ENCODE measurements around the gene INCENP.

Gene INCENP

DNA sequence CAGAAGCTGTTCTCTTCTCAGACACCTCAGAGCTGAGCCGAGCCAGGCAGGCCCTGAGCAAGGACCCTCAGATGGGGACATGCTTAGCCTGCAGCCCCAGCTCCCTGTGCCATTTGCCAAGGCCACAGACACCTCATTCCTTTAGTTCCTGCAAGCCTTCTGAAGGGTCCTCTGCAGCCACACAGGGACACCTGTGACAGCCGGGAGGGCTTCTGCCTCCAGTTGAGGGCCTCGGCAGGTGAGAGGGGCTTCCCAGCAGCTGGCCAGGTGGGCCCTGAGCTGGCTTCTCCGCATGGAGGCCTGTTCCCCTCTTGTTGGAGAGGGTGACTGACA, 18.2 kb downstream of the INCENP start:
- TF ChIP-seq GATA2 (IDR thresholded peaks at IDR 0.05; ENCODE audit: low read depth, low read length): no peak
- TF ChIP-seq GATA3 (IDR thresholded peaks at IDR 0.05; ENCODE audit: low read depth, low read length): no peak

- TF ChIP-seq GATA3 (IDR thresholded peaks at IDR 0.05; ENCODE audit: low read depth, low read length) (no peak), GATA2 (IDR thresholded peaks at IDR 0.05; ENCODE audit: low read depth, low read length) (no peak)
These were observed 19.1 kb downstream of the INCENP start for GRCh38 chr11:62142921-62143320.

- no peak for TF ChIP-seq GATA2 (IDR thresholded peaks at IDR 0.05; ENCODE audit: low read depth, low read length)
- no peak for TF ChIP-seq GATA3 (IDR thresholded peaks at IDR 0.05; ENCODE audit: low read depth, low read length)
These were observed 19.9 kb downstream of the INCENP start for GRCh38 chr11:62143727-62144126.

- TF ChIP-seq GATA3 (IDR thresholded peaks at IDR 0.05; ENCODE audit: low read depth, low read length) (no peak), GATA2 (IDR thresholded peaks at IDR 0.05; ENCODE audit: low read depth, low read length) (no peak)
These were observed 20.9 kb downstream of the INCENP start for GRCh38 chr11:62144641-62145255.

DNA sequence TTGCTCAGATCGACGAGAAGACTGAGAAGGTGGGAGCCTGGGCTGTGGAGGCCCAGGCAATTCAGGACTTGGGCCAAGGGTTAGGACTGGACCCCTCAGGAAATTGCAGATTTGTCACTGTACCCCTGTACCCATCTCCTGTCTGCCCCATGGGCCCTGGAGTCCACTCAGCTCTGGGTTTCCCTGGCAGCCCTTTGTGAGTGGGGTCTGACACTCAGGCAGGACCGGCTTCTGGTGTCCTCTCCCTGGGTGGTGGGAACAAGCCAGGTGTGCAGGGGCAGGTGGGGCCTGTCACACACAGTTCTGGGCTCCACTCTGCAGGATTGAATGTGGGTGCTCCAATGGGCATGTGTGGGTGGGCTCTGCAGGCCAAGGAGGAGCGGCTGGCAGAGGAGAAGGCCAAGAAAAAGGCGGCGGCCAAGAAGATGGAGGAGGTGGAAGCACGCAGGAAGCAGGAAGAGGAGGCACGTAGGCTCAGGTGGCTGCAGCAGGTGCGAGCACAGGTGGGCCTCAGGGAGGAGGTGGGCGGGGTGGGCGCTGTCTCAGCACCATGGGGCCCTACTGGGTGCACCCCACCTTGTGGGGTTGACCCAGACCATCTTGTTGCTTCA, 21.6 kb downstream of the INCENP start:
- TF ChIP-seq GATA2 (IDR thresholded peaks at IDR 0.05; ENCODE audit: low read depth, low read length) (no peak), GATA3 (IDR thresholded peaks at IDR 0.05; ENCODE audit: low read depth, low read length) (no peak)

DNA sequence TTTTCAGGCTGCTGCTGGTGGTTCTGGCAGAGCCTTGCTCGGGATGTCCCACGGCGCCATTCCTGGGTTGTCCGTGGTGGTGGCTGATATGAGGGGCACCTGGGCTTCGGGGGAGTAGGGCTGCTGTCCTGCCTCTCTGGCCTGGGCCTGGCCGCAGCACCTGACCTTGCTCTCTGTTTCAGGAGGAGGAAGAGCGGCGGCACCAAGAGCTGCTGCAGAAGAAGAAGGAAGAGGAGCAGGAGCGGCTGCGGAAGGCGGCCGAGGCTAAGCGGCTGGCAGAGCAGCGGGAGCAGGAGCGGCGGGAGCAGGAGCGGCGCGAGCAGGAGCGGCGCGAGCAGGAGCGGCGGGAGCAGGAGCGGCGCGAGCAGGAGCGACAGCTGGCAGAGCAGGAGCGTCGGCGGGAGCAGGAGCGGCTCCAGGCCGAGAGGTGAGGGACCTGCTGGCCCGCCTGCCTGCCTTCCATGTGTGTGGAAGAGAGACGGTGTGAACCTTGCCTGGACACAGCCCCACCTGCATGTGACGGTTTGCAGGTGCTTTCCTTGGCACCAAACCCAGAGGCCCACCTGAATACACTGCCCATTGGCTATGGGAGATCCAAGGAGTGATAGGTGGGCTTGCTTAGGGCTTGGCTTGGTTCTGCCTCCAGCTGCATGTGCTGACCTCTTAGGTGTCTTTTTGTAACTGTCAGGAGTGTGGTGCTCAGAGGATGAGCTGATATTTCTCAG, 22.8 kb downstream of the INCENP start:
- TF ChIP-seq GATA2 (IDR thresholded peaks at IDR 0.05; ENCODE audit: low read depth, low read length) (no peak), GATA3 (IDR thresholded peaks at IDR 0.05; ENCODE audit: low read depth, low read length) (no peak)

DNA sequence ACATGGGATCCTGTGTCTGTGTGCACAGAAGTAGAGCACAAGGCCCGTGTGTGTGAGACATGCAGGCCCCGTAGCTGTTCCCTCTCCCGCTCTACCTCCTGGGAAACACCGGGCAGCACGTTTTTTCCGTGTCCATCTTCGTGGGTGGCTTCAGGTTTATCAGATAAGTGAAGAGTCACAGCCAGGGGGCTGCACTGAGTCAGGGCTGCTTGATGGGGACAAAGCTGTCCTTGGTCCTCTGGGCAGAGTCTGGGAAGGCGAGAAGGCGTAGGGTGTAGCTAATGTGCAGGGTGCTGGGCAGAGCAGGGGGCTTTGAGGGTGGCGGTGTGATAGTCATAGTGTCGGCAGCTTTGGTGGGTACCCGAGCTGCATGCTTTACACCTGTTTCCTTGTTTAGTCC, 23.7 kb downstream of the INCENP start:
- TF ChIP-seq GATA2 (IDR thresholded peaks at IDR 0.05; ENCODE audit: low read depth, low read length) (no peak), GATA3 (IDR thresholded peaks at IDR 0.05; ENCODE audit: low read depth, low read length) (no peak)

DNA sequence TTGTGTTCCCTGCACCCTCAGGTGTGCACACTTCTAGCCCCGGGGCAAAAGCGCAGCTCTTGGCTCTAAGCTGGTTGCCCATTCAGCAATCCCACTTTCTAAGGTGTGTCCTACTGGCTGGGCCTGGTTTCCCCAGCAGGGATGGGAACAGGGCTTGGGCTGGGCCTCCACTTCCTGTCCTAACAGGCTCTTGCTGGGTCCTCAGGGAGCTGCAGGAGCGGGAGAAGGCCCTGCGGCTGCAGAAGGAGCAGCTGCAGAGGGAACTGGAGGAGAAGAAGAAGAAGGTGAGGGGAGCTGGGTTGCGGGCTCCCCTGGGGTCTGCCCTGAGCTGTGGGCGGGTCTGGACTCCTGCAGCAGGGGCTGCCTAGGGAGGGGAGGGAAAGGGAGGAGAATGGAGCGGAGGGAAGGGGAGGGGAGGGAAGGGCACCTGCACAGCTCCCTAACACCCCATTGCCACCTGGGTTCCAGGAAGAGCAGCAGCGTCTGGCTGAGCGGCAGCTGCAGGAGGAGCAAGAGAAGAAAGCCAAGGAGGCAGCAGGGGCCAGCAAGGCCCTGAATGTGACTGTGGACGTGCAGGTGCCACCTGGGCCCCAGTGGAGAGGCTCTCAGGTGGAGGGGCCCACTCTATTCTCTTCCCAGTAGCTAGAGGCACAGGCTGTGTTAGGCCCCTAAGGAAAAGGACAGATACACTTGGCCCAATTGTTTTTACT, 24.6 kb downstream of the INCENP start:
- TF ChIP-seq GATA2 (IDR thresholded peaks at IDR 0.05; ENCODE audit: low read depth, low read length) (no peak), GATA3 (IDR thresholded peaks at IDR 0.05; ENCODE audit: low read depth, low read length) (no peak)

DNA sequence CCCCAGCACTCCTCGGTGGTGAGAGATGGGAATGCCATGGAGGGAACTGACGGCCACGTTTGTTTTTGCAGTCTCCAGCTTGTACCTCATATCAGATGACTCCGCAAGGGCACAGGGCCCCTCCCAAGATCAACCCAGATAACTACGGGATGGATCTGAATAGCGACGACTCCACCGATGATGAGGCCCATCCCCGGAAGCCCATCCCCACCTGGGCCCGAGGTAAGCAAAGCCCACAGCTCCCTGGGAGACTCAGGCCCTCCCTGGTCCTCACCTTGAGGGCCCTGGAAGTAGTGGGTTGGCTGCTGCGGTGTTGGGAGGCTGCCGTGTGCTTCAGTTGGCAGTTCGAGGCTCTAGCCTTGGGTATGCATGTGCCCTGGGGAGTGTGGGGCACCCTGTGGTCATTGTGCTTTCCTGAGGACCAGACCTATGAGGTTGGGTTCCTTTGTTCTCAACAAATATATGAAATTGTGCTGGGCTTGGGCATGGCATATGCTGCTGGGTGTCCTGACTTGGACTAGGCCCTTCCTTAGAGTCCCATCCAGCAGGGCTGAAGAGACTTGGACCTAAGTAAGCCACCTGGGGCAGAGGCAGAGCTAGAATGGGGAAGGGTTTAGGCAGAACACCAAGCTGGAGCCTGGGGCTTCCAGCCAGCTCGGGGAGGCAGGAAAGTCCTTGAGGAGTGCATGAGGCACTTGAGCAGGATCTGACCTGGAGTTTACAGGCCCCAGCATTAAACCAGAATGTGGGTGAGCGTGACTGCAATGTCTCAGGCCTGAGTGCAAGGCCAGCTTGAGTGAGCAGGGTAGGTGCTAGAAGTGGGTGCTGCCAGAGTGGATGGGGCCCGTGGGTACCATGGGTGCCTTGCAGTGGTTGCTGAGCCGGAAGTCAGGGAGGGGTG, 26.4 kb downstream of the INCENP start:
- TF ChIP-seq GATA2 (IDR thresholded peaks at IDR 0.05; ENCODE audit: low read depth, low read length) (no peak), GATA3 (IDR thresholded peaks at IDR 0.05; ENCODE audit: low read depth, low read length) (no peak)

DNA sequence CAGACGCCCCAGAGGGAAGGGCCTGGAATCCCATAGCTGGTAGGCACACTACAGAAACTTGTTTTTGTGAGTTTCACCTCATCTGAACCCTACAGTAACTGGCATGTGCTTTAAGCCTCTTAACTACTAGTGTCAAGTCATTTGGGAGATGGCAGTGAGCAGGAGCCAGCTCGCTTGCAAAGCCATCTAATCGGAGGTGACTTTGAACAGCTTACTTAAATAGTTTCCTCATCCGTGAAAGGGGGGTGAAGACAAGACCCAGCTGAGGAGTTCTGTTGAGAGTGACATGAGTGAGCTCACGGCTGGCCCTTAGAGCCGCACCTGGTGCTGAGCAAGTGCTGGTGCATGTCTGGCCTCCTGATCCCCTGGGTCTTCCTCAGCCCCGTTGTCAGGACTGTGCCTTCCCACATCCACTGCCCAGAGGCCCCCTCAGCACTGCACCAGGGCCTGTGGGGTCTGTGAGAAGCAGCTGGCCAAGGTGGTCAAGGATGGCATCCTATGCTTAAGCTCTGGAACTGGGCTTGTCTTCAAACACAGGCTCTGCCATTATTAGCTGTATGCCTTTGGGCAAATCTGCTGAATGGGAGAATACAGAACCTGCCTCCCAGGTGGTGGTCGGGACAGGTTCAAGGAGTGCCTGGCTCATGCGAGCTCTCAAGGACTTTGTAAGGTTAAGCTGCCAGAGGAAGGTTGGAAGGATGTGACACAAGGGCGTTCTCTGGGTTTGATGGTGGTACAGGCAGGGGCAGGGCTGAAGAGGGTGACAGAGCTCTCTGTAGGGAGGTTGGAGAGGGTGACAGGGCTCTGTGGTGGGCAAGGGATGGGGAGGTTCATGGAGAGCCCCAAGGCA, 27.3 kb downstream of the INCENP start:
- TF ChIP-seq GATA2 (IDR thresholded peaks at IDR 0.05; ENCODE audit: low read depth, low read length) (no peak), GATA3 (IDR thresholded peaks at IDR 0.05; ENCODE audit: low read depth, low read length) (no peak)

DNA sequence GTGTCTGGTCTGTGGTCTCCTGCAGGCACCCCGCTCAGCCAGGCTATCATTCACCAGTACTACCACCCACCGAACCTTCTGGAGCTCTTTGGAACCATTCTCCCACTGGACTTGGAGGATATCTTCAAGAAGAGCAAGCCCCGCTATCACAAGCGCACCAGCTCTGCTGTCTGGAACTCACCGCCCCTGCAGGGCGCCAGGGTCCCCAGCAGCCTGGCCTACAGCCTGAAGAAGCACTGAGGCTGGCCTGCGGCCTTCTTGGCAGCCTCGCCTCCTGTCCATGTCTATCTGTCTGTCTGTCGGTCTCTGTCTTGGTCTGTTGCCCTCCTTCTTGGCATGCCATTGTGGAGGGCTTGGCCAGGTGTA, 27.9 kb downstream of the INCENP start:
- TF ChIP-seq GATA2 (IDR thresholded peaks at IDR 0.05; ENCODE audit: low read depth, low read length) (no peak), GATA3 (IDR thresholded peaks at IDR 0.05; ENCODE audit: low read depth, low read length) (no peak)

DNA sequence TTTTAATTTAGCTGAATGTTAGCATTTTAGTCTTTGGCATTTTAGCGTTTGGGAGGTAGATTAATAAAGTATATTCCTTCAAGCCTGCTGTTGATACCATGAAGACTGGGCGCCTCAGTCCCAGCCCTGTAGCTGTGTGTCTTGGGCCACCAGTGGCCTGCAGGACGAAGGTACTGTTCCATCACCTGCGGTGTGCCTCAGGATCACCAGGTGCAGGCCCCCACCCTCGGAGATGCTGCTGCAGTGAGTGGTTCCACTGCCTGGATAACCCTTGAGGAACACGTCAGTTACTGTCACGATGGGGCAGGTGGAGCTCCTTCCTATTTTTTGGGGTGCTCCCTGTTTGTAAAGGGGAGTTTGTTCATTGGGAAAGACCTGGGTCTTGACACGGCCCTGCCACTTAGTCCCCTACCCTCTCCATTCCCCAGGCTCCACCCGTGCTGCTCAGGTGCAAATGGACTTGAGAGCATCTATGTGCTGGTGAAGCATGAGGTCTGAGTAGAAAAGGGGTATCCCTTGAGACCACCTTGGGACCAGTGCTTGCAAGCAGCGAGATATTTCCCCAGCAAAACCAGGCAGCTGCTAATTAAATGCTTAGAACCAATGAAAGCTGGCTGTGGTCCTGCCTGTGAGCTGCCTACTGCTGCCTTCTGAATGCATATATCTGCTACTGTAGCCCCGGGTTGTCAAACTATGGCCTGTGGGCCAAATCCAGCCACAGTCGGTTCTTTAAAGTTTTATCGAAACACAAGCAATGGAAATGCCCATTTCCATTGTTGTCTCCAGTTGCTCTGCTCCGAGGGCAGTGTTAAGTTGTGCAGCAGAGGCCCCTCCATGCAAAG, 28.7 kb downstream of the INCENP start:
- TF ChIP-seq GATA3 (IDR thresholded peaks at IDR 0.05; ENCODE audit: low read depth, low read length) (no peak), GATA2 (IDR thresholded peaks at IDR 0.05; ENCODE audit: low read depth, low read length) (no peak)

Measured in SH-SY5Y (cell line).